Nephron (organoid): ENCODE data around the gene PATL2.

Source experiments
- H3K27ac Mint-ChIP-seq, 3 experiments: 2 replicates each; pipeline ENCODE4 v1.8.0; 2020; ENCODE audit warnings: mixed read lengths in 3 of 3, mild to moderate bottlenecking in 2 of 3, moderate library complexity in 1 of 3
- H3K27me3 Mint-ChIP-seq: 2 replicates; pipeline ENCODE4 v1.8.0; 2021; ENCODE audit warnings: low read depth, mild to moderate bottlenecking, moderate library complexity, mixed read lengths
- H3K36me3 Mint-ChIP-seq: 2 replicates; pipeline ENCODE4 v1.8.0; 2020; ENCODE audit warnings: low read depth, mixed read lengths
- H3K4me1 Mint-ChIP-seq: 2 replicates; pipeline ENCODE4 v1.8.0; 2020; ENCODE audit warnings: mixed read lengths
- H3K4me3 Mint-ChIP-seq, 3 experiments: 2 replicates each; pipeline ENCODE4 v1.8.0; 2020; ENCODE audit warnings: mild to moderate bottlenecking in 3 of 3, mixed read lengths in 3 of 3, moderate library complexity in 2 of 3
- H3K9me3 Mint-ChIP-seq: 2 replicates; pipeline ENCODE4 v1.8.0; 2020; ENCODE audit warnings: mixed read lengths
- TF ChIP-seq, protein P1 (sequence below), 3 experiments: fragments of 200-600 bp; sonication (generic); IDR thresholded peaks; one replicate each; pipeline ENCODE4 v1.5.0; 2021; ENCODE audit warnings: antibody characterized with exemption in 3 of 3; ENCODE audit not compliant: unreplicated experiment in 3 of 3

PATL2 gene

DNA sequence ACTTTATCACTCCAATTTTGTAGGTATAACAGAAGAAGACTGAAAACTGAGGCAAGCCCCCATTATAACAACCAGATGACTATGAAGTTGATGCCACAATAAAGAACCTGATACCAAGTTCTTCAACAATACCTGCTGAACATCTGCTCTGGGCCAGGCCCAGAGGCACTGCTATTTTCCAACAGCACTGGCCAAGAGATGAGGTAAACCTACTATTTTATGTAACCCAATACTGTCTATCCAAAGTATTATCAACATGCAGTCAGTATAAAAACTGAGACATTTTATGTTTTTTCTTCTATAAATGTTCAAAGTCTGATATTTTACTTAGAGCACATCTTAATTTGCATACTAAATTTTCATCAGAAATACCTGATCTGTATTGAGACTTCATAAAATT, 53.7 kb downstream of the PATL2 start:
- TF ChIP-seq, protein P1, sequence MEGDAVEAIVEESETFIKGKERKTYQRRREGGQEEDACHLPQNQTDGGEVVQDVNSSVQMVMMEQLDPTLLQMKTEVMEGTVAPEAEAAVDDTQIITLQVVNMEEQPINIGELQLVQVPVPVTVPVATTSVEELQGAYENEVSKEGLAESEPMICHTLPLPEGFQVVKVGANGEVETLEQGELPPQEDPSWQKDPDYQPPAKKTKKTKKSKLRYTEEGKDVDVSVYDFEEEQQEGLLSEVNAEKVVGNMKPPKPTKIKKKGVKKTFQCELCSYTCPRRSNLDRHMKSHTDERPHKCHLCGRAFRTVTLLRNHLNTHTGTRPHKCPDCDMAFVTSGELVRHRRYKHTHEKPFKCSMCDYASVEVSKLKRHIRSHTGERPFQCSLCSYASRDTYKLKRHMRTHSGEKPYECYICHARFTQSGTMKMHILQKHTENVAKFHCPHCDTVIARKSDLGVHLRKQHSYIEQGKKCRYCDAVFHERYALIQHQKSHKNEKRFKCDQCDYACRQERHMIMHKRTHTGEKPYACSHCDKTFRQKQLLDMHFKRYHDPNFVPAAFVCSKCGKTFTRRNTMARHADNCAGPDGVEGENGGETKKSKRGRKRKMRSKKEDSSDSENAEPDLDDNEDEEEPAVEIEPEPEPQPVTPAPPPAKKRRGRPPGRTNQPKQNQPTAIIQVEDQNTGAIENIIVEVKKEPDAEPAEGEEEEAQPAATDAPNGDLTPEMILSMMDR (IDR thresholded peaks at IDR 0.05; ENCODE audit: unreplicated experiment in 3 of 3), result no peak
- peaks cover 50% of the 10 kb centered on the region for H3K36me3 Mint-ChIP-seq
- H3K27ac Mint-ChIP-seq, result no peak overlapping the region
- H3K9me3 Mint-ChIP-seq, result no peaks in the 10 kb centered on the region
- no peak overlapping the region for H3K4me3 Mint-ChIP-seq
- no peaks in the 10 kb centered on the region for H3K27me3 Mint-ChIP-seq
- peaks cover 10% of the 10 kb centered on the region for H3K4me1 Mint-ChIP-seq

DNA sequence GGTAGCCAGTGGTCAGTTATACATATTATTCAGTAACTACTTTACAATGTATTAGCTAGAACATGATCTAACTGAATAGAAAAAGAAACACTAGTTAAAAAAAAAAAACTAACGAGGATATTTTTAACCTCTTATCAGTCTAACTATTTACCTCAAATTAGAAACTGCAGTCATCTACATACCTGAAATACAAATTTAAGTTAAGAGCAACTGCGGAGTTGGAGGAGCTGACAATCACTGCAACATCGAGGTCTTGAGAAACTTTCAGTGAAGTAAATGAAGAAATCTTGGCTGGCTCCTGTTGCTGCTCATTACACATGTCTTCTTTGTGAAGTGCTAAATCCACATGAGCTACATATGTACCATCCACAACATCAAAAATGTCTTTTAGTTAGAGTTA, 54.2 kb downstream of the PATL2 start:
- no peaks in the 10 kb centered on the region for H3K27me3 Mint-ChIP-seq
- H3K4me1 Mint-ChIP-seq, result peaks cover 9% of the 10 kb centered on the region
- TF ChIP-seq, protein P1 (IDR thresholded peaks at IDR 0.05; ENCODE audit: unreplicated experiment in 3 of 3), result no peak
- no peak overlapping the region for H3K4me3 Mint-ChIP-seq
- H3K9me3 Mint-ChIP-seq, result no peaks in the 10 kb centered on the region
- H3K27ac Mint-ChIP-seq, result no peak overlapping the region
- peaks cover 54% of the 10 kb centered on the region for H3K36me3 Mint-ChIP-seq

- Mint-ChIP-seq H3K27me3 (no peaks in the 10 kb centered on the region), H3K27ac (no peak overlapping the region), H3K4me3 (no peak overlapping the region), H3K36me3 (peaks cover 59% of the 10 kb centered on the region), H3K9me3 (no peaks in the 10 kb centered on the region), H3K4me1 (peaks cover 5% of the 10 kb centered on the region)
- TF ChIP-seq, protein P1 (IDR thresholded peaks at IDR 0.05; ENCODE audit: unreplicated experiment in 3 of 3), result no peak
These were observed 54.8 kb downstream of the PATL2 start for GRCh38 chr15:44656298-44656697.

DNA sequence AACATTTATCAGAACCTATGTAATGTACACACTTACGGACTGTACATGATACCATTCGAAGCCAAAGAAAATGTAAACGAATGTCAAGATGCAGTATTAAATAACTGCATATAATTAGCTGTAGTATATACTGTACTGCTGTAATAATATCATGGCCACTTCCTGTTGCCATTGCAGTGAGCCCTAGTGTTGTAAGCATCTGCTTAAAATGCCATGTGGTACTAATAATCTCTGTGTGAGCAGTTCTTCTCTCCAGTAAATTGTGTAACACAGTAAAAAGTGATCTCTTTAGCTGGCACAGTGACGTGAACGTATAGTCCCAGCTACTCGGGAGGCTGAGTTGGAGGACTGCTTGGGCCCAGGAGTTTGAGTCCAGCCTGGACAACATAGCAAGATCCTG, 56.3 kb downstream of the PATL2 start:
- no peaks in the 10 kb centered on the region for H3K4me1 Mint-ChIP-seq
- no peak overlapping the region for H3K27ac Mint-ChIP-seq
- no peaks in the 10 kb centered on the region for H3K27me3 Mint-ChIP-seq
- TF ChIP-seq, protein P1 (IDR thresholded peaks at IDR 0.05; ENCODE audit: unreplicated experiment in 3 of 3), result no peak
- peaks cover 63% of the 10 kb centered on the region for H3K36me3 Mint-ChIP-seq
- H3K4me3 Mint-ChIP-seq, result no peak overlapping the region
- no peaks in the 10 kb centered on the region for H3K9me3 Mint-ChIP-seq

DNA sequence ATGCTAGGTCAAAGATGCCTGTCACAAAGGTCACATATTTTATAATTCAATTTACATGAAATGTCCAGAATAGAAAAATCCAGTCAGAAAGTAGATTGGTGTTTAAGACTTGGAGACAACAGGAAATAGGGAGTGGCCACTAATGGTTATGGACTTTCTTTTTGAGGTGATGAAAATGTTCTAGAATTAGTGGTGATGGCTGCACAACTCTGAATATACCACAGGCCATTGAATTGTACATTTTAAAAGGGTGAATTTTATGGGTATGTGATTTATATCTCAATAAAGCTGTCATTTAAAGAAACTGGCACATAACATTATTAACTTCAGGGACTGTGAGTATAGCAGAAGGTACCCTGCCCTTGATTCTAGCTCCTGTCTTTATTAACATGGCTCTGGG, 63.5 kb downstream of the PATL2 start:
- H3K4me3 Mint-ChIP-seq, result no peak overlapping the region
- H3K9me3 Mint-ChIP-seq, result peaks cover 12% of the 10 kb centered on the region
- no peaks in the 10 kb centered on the region for H3K27me3 Mint-ChIP-seq
- no peak overlapping the region for H3K27ac Mint-ChIP-seq
- no peaks in the 10 kb centered on the region for H3K4me1 Mint-ChIP-seq
- TF ChIP-seq, protein P1 (IDR thresholded peaks at IDR 0.05; ENCODE audit: unreplicated experiment in 3 of 3), result no peak
- H3K36me3 Mint-ChIP-seq, result peaks cover 75% of the 10 kb centered on the region

DNA sequence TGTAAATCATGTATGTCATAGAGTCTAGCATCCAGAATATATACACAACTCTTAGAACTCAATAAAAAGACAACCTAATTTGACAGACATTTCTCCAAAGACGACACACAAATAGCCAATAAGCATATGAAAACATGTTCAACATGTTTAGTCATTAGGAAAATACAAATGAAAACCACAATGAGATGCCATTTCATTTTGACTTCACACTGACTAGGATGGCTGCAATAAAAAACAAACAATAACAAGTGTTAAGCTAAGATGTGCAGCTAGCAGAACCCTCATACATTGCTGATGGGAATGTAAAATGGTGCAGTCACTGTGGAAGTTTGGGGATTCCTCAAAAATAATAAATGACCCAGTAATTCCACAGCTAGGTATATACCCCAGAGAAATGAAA, 64.1 kb downstream of the PATL2 start:
- no peak overlapping the region for H3K4me3 Mint-ChIP-seq
- no peaks in the 10 kb centered on the region for H3K4me1 Mint-ChIP-seq
- no peak overlapping the region for H3K27ac Mint-ChIP-seq
- peaks cover 71% of the 10 kb centered on the region for H3K36me3 Mint-ChIP-seq
- peaks cover 12% of the 10 kb centered on the region for H3K9me3 Mint-ChIP-seq
- no peaks in the 10 kb centered on the region for H3K27me3 Mint-ChIP-seq
- TF ChIP-seq, protein P1 (IDR thresholded peaks at IDR 0.05; ENCODE audit: unreplicated experiment in 3 of 3), result no peak
